DOHH2 (cell line): ENCODE data around the gene TET1.
"Not testable (repeated sequence)": the region's sequence is repeated elsewhere in the genome, so short reads cannot be mapped to it uniquely, and the experiment has no call there.

Experiments
- H3F3A ChIP-seq: fragments of 200-600 bp; sonication (generic), shearing (Covaris generic); 2 replicates; pipeline ENCODE4 v1.6.0; 2016; ENCODE audit warnings: antibody characterized with exemption, mild to moderate bottlenecking; ENCODE audit not compliant: control insufficient read depth, insufficient read depth
- H3K27ac ChIP-seq: fragments of 200-600 bp; sonication (generic); 2 replicates; pipeline ENCODE4 v1.5.1; 2014; ENCODE audit warnings: low read depth, mild to moderate bottlenecking, low read length, moderate library complexity
- H3K27me3 ChIP-seq: fragments of 200-600 bp; sonication (generic); 2 replicates; pipeline ENCODE4 v1.6.1; 2014; ENCODE audit warnings: mild to moderate bottlenecking, low read length, mixed read lengths; ENCODE audit not compliant: control insufficient read depth
- H3K36me3 ChIP-seq: fragments of 200-600 bp; sonication (generic); 2 replicates; pipeline ENCODE4 v1.6.1; 2014; ENCODE audit warnings: mild to moderate bottlenecking, low read length, moderate library complexity, mixed read lengths; ENCODE audit not compliant: control insufficient read depth
- H3K4me1 ChIP-seq: fragments of 200-600 bp; sonication (generic); 2 replicates; pipeline ENCODE4 v1.6.1; 2014; ENCODE audit warnings: mild to moderate bottlenecking, low read length, mixed read lengths; ENCODE audit not compliant: control insufficient read depth
- H3K4me2 ChIP-seq: fragments of 200-600 bp; sonication (generic); 2 replicates; pipeline ENCODE4 v1.6.0; 2014; ENCODE audit warnings: mild to moderate bottlenecking, low read length, moderate library complexity
- H3K4me3 ChIP-seq: fragments of 200-600 bp; sonication (generic); 2 replicates; pipeline ENCODE4 v1.5.1; 2014; ENCODE audit warnings: mild to moderate bottlenecking, low read length, mixed read lengths
- H3K79me2 ChIP-seq: fragments of 200-600 bp; sonication (generic); 2 replicates; pipeline ENCODE4 v1.6.1; 2014; ENCODE audit warnings: mild to moderate bottlenecking, low read length, mixed read lengths; ENCODE audit not compliant: control insufficient read depth
- H3K9me2 ChIP-seq: fragments of 200-600 bp; sonication (generic); replicated peaks from 2 replicates; pipeline ENCODE4 v1.6.1; 2014; ENCODE audit warnings: mild to moderate bottlenecking, low read length, mixed read lengths; ENCODE audit not compliant: control insufficient read depth
- H3K9me3 ChIP-seq: fragments of 200-600 bp; sonication (generic); 2 replicates; pipeline ENCODE4 v1.6.1; 2014; ENCODE audit warnings: antibody characterized with exemption, low read length, mixed read lengths; ENCODE audit not compliant: control insufficient read depth, insufficient read depth
- H4K20me1 ChIP-seq: fragments of 200-600 bp; sonication (generic); 2 replicates; pipeline ENCODE4 v1.6.0; 2014; ENCODE audit warnings: low read depth, mild to moderate bottlenecking, antibody characterized with exemption, low read length, moderate library complexity; ENCODE audit not compliant: control insufficient read depth, insufficient read depth
- CTCF ChIP-seq: fragments of 200-600 bp; sonication (generic); IDR thresholded peaks from one replicate; pipeline ENCODE4 v1.5.1; 2014; ENCODE audit warnings: antibody characterized with exemption, mild to moderate bottlenecking, low read depth, low read length; ENCODE audit not compliant: poor library complexity, severe bottlenecking
- EZH2phosphoT487 ChIP-seq: fragments of 200-600 bp; sonication (generic); IDR thresholded peaks from 2 replicates; pipeline ENCODE4 v1.6.1; 2017; ENCODE audit warnings: borderline replicate concordance, mild to moderate bottlenecking, antibody characterized with exemption, low read length, moderate library complexity, mixed read lengths

The TET1 gene

GRCh38 chr10:68619595-68619994 is 59.5 kb downstream of the TET1 start:
- Histone ChIP-seq H3K4me3 (no peak overlapping the region), H3K79me2 (no peaks in the 10 kb centered on the region)

GRCh38 chr10:68625316-68625921 is 65.3 kb downstream of the TET1 start:
- Histone ChIP-seq H3K4me2 (peak overlapping the region; percentile 47), H4K20me1 (no peaks in the 10 kb centered on the region), H3K27me3 (no peaks in the 10 kb centered on the region), H3F3A (no peaks in the 10 kb centered on the region), H3K4me1 (peaks cover 18% of the 10 kb centered on the region), H3K79me2 (no peaks in the 10 kb centered on the region), H3K27ac (no peak overlapping the region), H3K9me3 (no peaks in the 10 kb centered on the region), H3K9me2 (no peaks in the 10 kb centered on the region), H3K36me3 (no peaks in the 10 kb centered on the region), H3K4me3 (no peak overlapping the region)
- no peak for TF ChIP-seq EZH2phosphoT487
- no peak for TF ChIP-seq CTCF

More at GRCh38 chr10:68619595-68619994, 59.5 kb downstream of the TET1 start:
- Histone ChIP-seq H3K27ac (no peak overlapping the region), H3F3A (no peaks in the 10 kb centered on the region), H3K4me1 (peaks cover 7% of the 10 kb centered on the region; the same call in 1 of the 2 replicates), H3K27me3 (no peaks in the 10 kb centered on the region), H3K9me3 (no peaks in the 10 kb centered on the region), H4K20me1 (no peaks in the 10 kb centered on the region), H3K4me2 (no peak overlapping the region), H3K9me2 (no peaks in the 10 kb centered on the region), H3K36me3 (no peaks in the 10 kb centered on the region)
- TF ChIP-seq CTCF = no peak
- no peak for TF ChIP-seq EZH2phosphoT487

GRCh38 chr10:68628576-68629127 is 68.5 kb downstream of the TET1 start:
- no peaks in the 10 kb centered on the region for H3K36me3 ChIP-seq
- TF ChIP-seq CTCF (no peak), EZH2phosphoT487 (no peak)
- no peaks in the 10 kb centered on the region for H3K27me3 ChIP-seq

GRCh38 chr10:68632271-68632560 is 72.1 kb downstream of the TET1 start:
- H3F3A ChIP-seq, H3K36me3 ChIP-seq, H3K79me2 ChIP-seq, H3K9me2 ChIP-seq, H3K4me3 ChIP-seq, H4K20me1 ChIP-seq, H3K27me3 ChIP-seq, H3K4me2 ChIP-seq, H3K9me3 ChIP-seq, H3K27ac ChIP-seq, H3K4me1 ChIP-seq: not testable (repeated sequence)

More at GRCh38 chr10:68628576-68629127, 68.5 kb downstream of the TET1 start:
- no peaks in the 10 kb centered on the region for H3F3A ChIP-seq
- no peak overlapping the region for H3K27ac ChIP-seq
- peaks cover 18% of the 10 kb centered on the region for H3K4me1 ChIP-seq
- no peaks in the 10 kb centered on the region for H3K9me2 ChIP-seq
- no peak overlapping the region for H3K4me2 ChIP-seq
- H3K79me2 ChIP-seq = no peaks in the 10 kb centered on the region
- no peaks in the 10 kb centered on the region for H3K9me3 ChIP-seq
- no peak overlapping the region for H3K4me3 ChIP-seq
- no peaks in the 10 kb centered on the region for H4K20me1 ChIP-seq
